Neural cell (in vitro differentiated cells): ENCODE measurements around the gene ZNF558. TPM values are rescaled to one million over a fixed set of nuclear protein-coding genes. Genes with fewer than 3 reads are reported as not detected.
"Not testable (repeated sequence)": the region's sequence is repeated elsewhere in the genome, so short reads cannot be mapped to it uniquely, and the experiment has no call there.

Source experiments
- H2AFZ ChIP-seq: fragments of 200-600, 300-800 bp; sonication (generic), shearing (Covaris generic); 2 replicates; pipeline ENCODE4 v1.6.0; 2014; ENCODE audit warnings: low read depth, mild to moderate bottlenecking, antibody characterized with exemption, low read length, moderate library complexity
- H3F3A ChIP-seq: fragments of 200-600 bp; shearing (Covaris generic); 2 replicates; pipeline ENCODE4 v1.6.1; 2016; ENCODE audit warnings: mild to moderate bottlenecking, moderate library complexity, mixed read lengths, antibody characterized with exemption, low read length; ENCODE audit not compliant: insufficient read depth, poor library complexity, severe bottlenecking
- H3K27ac ChIP-seq: fragments of 200-600, 300-800 bp; sonication (generic), shearing (Covaris generic); 2 replicates; pipeline ENCODE4 v1.5.1; 2014; ENCODE audit warnings: mild to moderate bottlenecking, low read length, moderate library complexity
- H3K27me3 ChIP-seq: fragments of 300-800, 200-600 bp; sonication (generic), shearing (Covaris generic); 2 replicates; pipeline ENCODE4 v1.6.0; 2014; ENCODE audit warnings: mild to moderate bottlenecking, low read depth, low read length, moderate library complexity; ENCODE audit not compliant: insufficient read depth
- H3K36me3 ChIP-seq: fragments of 300-800, 200-600 bp; sonication (generic), shearing (Covaris generic); 2 replicates; pipeline ENCODE4 v1.5.1; 2014; ENCODE audit warnings: mild to moderate bottlenecking, antibody characterized with exemption, low read length, moderate library complexity; ENCODE audit not compliant: insufficient read depth
- H3K4me2 ChIP-seq: fragments of 300-800, 200-600 bp; sonication (generic), shearing (Covaris generic); 2 replicates; pipeline ENCODE4 v1.6.0; 2014; ENCODE audit warnings: mild to moderate bottlenecking, low read length
- H3K4me3 ChIP-seq: fragments of 300-800, 200-600 bp; sonication (generic), shearing (Covaris generic); 2 replicates; pipeline ENCODE4 v1.5.1; 2014; ENCODE audit warnings: mild to moderate bottlenecking, low read length, moderate library complexity
- H3K79me2 ChIP-seq: fragments of 200-600 bp; shearing (Covaris generic); replicated peaks from 2 replicates; pipeline ENCODE4 v1.6.0; 2014; ENCODE audit warnings: mild to moderate bottlenecking, low read length, moderate library complexity; ENCODE audit not compliant: insufficient read depth
- H3K9ac ChIP-seq: fragments of 300-800, 200-600 bp; sonication (generic), shearing (Covaris generic); 2 replicates; pipeline ENCODE4 v1.6.1; 2016; ENCODE audit warnings: mild to moderate bottlenecking, low read length, mixed read lengths
- H3K9me2 ChIP-seq: fragments of 200-600 bp; shearing (Covaris generic); 2 replicates; pipeline ENCODE4 v1.6.1; 2016; ENCODE audit warnings: mild to moderate bottlenecking, low read length, mixed read lengths; ENCODE audit not compliant: insufficient read depth
- H3K9me3 ChIP-seq: fragments of 200-600, 300-800 bp; sonication (generic), shearing (Covaris generic); 2 replicates; pipeline ENCODE4 v1.6.1; 2016; ENCODE audit warnings: mild to moderate bottlenecking, mixed run types, low read length, moderate library complexity, mixed read lengths
- H4K20me1 ChIP-seq: fragments of 200-600 bp; shearing (Covaris generic); 2 replicates; pipeline ENCODE4 v1.6.1; 2016; ENCODE audit warnings: mild to moderate bottlenecking, mixed run types; ENCODE audit not compliant: insufficient read depth
- polyA plus RNA-seq: library from polyadenylated mRNA; depleted of rRNA; stranded (reverse); fragments of >200 nt; gene quantifications from 2 replicates; pipeline ENCODE4 v1.2.3, GENCODE V29; 2014
- small RNA-seq, 3 experiments: library from RNA; depleted of rRNA; stranded (forward); fragments of <200 nt; gene quantifications; one replicate each; pipeline ENCODE3, GENCODE V24; 2012

Gene ZNF558
- polyA plus RNA-seq, 1 donor from 2014 or later = 65.7 TPM

DNA sequence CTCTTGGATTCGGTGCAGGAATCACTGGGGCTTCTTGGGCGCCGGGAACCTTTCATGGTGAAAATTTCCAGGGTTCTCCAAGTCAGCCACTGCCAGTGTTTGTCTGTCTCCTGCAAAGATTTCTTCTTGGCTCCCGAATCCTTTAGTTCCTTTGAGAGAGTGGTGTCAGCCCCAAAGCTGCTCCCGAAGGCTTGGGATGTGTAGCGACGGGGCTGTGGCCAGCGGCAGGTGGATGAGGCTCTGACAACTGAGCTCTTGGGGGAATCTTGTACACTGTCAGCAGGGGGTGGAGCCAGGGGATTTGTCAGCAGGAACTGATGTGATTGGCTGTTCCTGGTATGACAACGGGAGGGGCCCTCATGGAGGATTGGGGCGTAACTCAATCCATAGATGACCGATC lies 64.8 kb downstream of the ZNF558 start:
- H3K27me3 ChIP-seq, H3F3A ChIP-seq, H3K9ac ChIP-seq, H3K79me2 ChIP-seq, H3K9me3 ChIP-seq, H3K36me3 ChIP-seq, H4K20me1 ChIP-seq, H3K9me2 ChIP-seq, H3K4me3 ChIP-seq, H3K4me2 ChIP-seq, H2AFZ ChIP-seq, H3K27ac ChIP-seq: not testable (repeated sequence)

Small RNAs within 50 kb of the gene (small RNA-seq; reads per million reads assigned to genes)
- gene AC012616.1 = 0 reads per million in 3 experiments

Other genes with a start within 250 kb of the ZNF558 start
- 99.4 and 143 TPM in 2 replicates for gene ADAMTS10, start 221.6 kb downstream of the ZNF558 start, polyA plus RNA-seq
- not detected in 2 replicates for gene NFILZ, start 201.7 kb downstream of the ZNF558 start, polyA plus RNA-seq
- gene ACTL9, start 133.5 kb downstream of the ZNF558 start, polyA plus RNA-seq = not detected in 2 replicates
- not detected in 2 replicates for gene OR2Z1, start 110.7 kb downstream of the ZNF558 start, polyA plus RNA-seq
- not detected in 2 replicates for gene MBD3L1, start 73 bp upstream of the ZNF558 start, polyA plus RNA-seq
- not detected in 2 replicates for gene MUC16, start 178.1 kb upstream of the ZNF558 start, polyA plus RNA-seq